HG03575 (cell line): ENCODE data around the gene GPR78.

ENCODE experiments used
- ATAC-seq: cut with Tn5 transposase; IDR thresholded peaks from one replicate; pipeline ENCODE4 v1.9.1; 2021; ENCODE audit not compliant: unreplicated experiment, insufficient number of reproducible peaks, low FRiP score; ENCODE audit errors: extremely low read depth

GPR78 gene

GRCh38 chr4:8544741-8545438 is 35.3 kb upstream of the GPR78 start:
- no peak for ATAC-seq

GRCh38 chr4:8545439-8545765 is 34.8 kb upstream of the GPR78 start:
- no peak for ATAC-seq

- no peak for ATAC-seq
These were observed 33.5 kb upstream of the GPR78 start for GRCh38 chr4:8546766-8547107.

GRCh38 chr4:8547108-8547911 is 32.9 kb upstream of the GPR78 start:
- ATAC-seq: no peak

- no peak for ATAC-seq
These were observed 32.1 kb upstream of the GPR78 start for GRCh38 chr4:8547912-8548730.

- no peak for ATAC-seq
These were observed 31.4 kb upstream of the GPR78 start for GRCh38 chr4:8548731-8549351.

- ATAC-seq: no peak
These were observed 30.8 kb upstream of the GPR78 start for GRCh38 chr4:8549352-8549931.

GRCh38 chr4:8550691-8551090 is 29.5 kb upstream of the GPR78 start:
- no peak for ATAC-seq

- no peak for ATAC-seq
These were observed 28.2 kb upstream of the GPR78 start for GRCh38 chr4:8552024-8552423.

- ATAC-seq: no peak
These were observed 27.5 kb upstream of the GPR78 start for GRCh38 chr4:8552581-8553205.

- ATAC-seq: no peak
These were observed 27.0 kb upstream of the GPR78 start for GRCh38 chr4:8553216-8553615.

- no peak for ATAC-seq
These were observed 26.2 kb upstream of the GPR78 start for GRCh38 chr4:8553991-8554405.

- ATAC-seq: no peak
These were observed 25.6 kb upstream of the GPR78 start for GRCh38 chr4:8554555-8555100.

- no peak for ATAC-seq
These were observed 24.5 kb upstream of the GPR78 start for GRCh38 chr4:8555716-8556115.

GRCh38 chr4:8556341-8557150 is 23.6 kb upstream of the GPR78 start:
- no peak for ATAC-seq

- ATAC-seq: no peak
These were observed 22.8 kb upstream of the GPR78 start for GRCh38 chr4:8557151-8558076.
